ENCODE measurements around the gene ANKRD33B.

The ANKRD33B gene

DNA sequence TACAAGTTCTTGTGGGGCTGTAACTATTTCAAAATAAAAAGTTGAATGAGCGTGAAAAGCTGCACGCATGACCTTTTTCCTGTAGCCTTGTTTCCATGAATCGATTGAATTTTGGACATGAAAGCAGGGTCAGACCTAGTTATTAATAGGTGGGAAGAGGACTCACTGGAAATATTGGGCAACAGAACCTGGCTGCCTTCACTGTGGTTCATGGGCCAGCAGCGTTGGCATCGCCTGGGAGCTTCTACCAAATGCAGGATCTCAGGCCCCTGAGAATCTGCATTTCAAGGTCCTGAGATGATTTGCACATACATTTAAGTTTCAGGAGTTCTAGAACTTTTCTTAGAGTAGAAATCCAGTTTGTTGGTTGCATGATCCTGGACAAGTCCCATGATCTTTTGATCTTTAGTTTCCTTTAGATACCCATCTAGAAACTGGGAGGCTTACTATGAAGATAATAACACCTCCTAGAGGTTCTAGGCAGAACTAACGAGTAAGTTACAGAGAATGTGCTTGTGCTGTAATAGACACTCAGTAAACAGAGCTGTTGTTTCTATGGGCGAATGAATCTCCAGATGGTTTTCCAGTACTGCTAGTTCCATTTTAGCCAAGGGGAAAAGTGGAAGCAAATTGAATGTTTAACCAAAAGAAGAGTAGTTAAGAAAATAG lies 12.4 kb downstream of the ANKRD33B start:
- no peak overlapping the region for H3K4me3 ChIP-seq (ENCODE audit: low read depth, low read length)
- TF ChIP-seq, protein P1, sequence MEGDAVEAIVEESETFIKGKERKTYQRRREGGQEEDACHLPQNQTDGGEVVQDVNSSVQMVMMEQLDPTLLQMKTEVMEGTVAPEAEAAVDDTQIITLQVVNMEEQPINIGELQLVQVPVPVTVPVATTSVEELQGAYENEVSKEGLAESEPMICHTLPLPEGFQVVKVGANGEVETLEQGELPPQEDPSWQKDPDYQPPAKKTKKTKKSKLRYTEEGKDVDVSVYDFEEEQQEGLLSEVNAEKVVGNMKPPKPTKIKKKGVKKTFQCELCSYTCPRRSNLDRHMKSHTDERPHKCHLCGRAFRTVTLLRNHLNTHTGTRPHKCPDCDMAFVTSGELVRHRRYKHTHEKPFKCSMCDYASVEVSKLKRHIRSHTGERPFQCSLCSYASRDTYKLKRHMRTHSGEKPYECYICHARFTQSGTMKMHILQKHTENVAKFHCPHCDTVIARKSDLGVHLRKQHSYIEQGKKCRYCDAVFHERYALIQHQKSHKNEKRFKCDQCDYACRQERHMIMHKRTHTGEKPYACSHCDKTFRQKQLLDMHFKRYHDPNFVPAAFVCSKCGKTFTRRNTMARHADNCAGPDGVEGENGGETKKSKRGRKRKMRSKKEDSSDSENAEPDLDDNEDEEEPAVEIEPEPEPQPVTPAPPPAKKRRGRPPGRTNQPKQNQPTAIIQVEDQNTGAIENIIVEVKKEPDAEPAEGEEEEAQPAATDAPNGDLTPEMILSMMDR (IDR thresholded peaks at IDR 0.05; ENCODE audit: low read depth, low read length, missing control alignments), result peak; percentile 42
- DNase-seq (ENCODE audit: low read depth), result no peak

DNA sequence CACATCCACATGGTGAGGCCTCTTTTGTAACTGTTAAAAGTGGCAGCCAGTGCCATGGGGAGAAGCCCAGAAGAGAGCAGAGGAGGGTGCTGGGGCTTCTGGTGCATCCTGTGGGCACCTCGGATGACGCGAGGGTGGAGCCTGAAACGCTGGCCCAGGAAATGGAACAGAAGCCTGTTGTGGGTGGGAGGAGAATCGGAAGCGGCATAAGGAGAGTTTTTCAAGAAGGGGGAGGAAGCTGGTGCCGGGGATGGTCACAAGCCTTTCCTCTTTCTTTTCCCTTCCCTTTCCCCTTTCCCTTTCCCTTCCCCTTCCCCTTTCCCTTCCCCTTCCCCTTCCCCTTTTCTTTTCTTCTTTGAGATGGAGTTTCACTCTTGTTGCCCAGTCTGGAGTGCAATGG lies 12.9 kb downstream of the ANKRD33B start:
- TF ChIP-seq, protein P1 (IDR thresholded peaks at IDR 0.05; ENCODE audit: low read depth, low read length, missing control alignments), result no peak
- H3K4me3 ChIP-seq (ENCODE audit: low read depth, low read length), result no peak overlapping the region
- no peak for DNase-seq (ENCODE audit: low read depth)

DNA sequence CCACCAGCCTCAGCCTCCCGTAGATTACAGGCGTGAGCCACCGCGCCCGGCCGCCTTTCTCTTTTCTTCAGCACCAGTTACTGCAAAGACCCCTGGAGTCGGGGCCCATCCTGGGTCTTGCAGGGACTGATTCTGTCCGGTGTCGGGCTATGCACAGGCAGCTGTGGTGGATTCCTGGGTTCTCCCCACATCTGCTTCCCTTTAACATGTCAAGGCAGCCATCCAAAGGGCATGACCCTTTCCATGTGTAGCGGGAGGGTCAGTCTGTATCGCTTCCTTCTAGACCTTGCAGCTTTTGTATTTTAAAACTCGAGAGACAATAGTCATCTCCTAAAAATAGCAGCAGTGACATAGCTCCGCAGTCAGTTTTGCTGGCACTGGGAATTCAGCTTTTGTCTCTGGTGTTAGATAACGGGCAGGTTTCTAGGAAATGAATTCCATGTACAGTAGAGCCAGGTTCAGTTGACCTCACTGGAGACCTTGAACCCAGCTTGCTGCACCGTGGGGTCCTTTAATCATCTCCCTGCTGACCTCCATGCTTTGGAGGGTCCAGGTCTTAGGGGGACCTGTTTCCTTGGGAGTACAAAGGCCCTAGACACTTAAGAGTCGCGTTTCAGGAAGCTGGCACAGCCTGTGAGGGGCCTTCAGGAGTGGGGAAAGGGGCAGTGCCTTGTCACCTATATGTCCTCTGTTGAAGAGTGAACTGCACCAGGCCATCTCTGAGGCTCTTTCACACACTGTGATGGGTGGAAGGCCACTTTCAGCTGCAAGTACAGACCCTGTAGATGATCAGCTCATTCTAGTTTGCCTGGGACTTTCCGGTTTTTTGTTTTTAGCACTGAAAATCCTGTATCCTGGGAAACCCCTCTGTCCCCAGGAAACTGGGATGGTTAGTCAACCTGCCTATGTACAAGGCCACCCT lies 13.8 kb downstream of the ANKRD33B start:
- no peak for DNase-seq (ENCODE audit: low read depth)
- TF ChIP-seq, protein P1 (IDR thresholded peaks at IDR 0.05; ENCODE audit: low read depth, low read length, missing control alignments), result no peak
- H3K4me3 ChIP-seq (ENCODE audit: low read depth, low read length), result peak overlapping the region; percentile 27; the same call in 1 of the 2 replicates

DNA sequence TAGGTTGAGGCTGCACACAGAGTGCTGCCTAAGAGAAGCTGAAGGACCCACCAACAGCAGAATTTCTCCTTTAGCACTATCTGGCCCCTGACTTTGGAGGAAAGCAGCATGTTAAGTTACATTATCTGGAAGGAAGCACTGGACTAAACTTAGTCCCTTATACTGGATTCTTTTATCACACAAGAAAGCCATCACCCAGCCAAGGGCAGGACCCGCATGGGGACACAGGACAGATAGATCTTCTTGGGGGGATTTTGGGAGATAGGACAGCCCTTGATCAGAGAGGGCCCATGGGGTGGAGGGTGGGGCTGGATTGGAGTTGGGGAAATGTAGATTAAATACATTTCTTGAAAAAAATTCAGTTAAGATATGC lies 14.4 kb downstream of the ANKRD33B start:
- H3K4me3 ChIP-seq (ENCODE audit: low read depth, low read length), result no peak overlapping the region; the same call in 1 of the 2 replicates
- no peak for DNase-seq (ENCODE audit: low read depth)
- TF ChIP-seq, protein P1 (IDR thresholded peaks at IDR 0.05; ENCODE audit: low read depth, low read length, missing control alignments), result no peak

DNA sequence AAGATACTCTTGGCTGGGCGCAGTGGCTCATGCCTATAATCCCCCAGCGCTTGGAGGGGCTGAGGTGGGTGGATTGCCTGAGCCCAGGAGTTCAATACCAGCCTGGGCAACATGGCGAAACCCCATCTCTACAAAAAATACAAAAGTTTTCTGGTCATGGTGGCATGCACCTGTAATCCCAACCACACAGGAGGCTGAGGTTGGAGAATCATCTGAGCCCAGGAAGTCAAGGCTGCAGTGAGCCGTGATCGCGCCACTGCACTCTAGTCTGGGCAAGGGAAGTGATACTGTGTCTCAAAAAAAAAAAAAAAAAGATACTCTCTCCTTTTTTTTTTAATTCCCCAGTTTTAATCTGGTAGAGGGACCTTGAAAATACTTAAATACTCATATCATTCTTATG lies 15.0 kb downstream of the ANKRD33B start:
- H3K4me3 ChIP-seq (ENCODE audit: low read depth, low read length), result no peak overlapping the region
- TF ChIP-seq, protein P1 (IDR thresholded peaks at IDR 0.05; ENCODE audit: low read depth, low read length, missing control alignments), result no peak
- DNase-seq (ENCODE audit: low read depth), result no peak

DNA sequence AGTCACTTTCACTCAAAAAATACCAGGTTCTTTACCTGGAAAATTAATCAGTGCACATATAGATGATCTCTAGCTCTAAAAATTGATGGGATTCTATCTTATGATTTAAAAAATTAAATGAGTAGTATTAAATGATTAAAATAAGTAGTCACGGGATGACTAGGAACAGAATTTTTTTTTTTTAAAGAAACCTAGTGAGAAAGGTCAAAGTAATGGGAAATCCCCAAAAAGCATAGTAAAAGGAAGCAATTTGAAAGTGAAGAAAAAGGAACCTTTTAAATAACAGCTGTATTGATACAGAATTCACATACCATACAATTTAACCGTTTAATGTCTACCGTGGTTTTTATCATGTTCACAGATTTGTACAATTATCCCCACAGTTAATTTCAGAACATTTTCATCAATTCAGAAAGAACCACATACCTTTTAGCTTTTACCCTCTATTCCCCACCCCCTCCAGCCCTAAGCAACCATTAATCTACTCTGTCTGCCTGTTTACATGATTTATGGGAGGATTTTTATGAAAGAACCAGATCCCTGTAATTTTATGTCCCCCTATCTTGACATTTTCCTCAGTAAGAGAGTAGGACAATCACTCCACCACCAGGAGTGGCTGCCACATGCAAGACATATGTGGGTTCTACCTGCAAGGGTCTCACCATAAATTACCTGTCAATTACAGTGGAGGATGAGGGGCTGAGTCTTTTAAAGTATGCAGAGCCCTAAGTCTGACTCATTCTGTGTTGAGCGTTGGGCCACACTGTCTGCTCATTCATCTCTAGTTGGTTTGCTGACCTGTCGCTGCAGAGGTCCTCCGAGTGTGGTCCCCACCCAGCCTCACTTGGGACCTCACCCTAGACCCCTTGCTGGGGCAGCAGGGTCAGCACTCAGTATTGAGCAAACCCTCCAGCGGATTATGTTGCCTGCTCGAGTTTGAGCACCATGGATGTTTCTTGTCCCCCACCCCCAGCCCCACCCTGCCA lies 16.0 kb downstream of the ANKRD33B start:
- TF ChIP-seq, protein P1 (IDR thresholded peaks at IDR 0.05; ENCODE audit: low read depth, low read length, missing control alignments), result no peak
- H3K4me3 ChIP-seq (ENCODE audit: low read depth, low read length), result no peak overlapping the region; the same call in 1 of the 2 replicates
- DNase-seq (ENCODE audit: low read depth), result no peak

Measured in GM12864 (cell line).